Measurements from ENCODE around the gene HSPA9.

HSPA9 gene

DNA sequence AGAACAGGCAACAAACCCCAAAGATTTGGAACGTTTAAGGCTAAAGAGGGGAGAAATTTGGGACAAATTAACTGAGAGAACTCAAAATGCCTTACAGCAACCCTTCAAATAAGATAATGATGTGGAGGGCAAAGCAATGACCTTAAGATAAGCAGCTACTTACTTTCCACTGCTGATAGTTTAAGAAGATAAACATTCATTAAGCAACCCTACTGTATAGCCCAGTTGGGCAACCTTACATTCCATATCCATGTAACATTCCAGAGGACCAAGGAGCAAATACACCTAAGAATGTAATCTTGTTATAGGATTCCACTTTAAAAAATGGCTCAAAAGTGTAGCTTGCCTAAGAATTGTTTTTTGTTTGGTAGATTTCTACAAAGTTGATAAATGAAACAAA is 47.0 kb downstream of the HSPA9 start:
- no peak overlapping the region for H3K9ac ChIP-seq
- no peaks in the 10 kb centered on the region for H3K9me3 ChIP-seq (ENCODE audit: control insufficient read depth, low read length)
- no peak overlapping the region for H3K4me3 ChIP-seq (ENCODE audit: low read depth, low read length)
- H3K27me3 ChIP-seq (ENCODE audit: control insufficient read depth, insufficient read depth, low read length) = no peaks in the 10 kb centered on the region
- H3K79me2 ChIP-seq = peaks cover 59% of the 10 kb centered on the region
- H2AFZ ChIP-seq = no peak overlapping the region
- H3K27ac ChIP-seq = no peak overlapping the region
- H3K4me2 ChIP-seq (ENCODE audit: low read length) = peak overlapping the region; percentile 13
- H3K4me1 ChIP-seq = peaks cover 22% of the 10 kb centered on the region
- no peaks in the 10 kb centered on the region for H3K36me3 ChIP-seq (ENCODE audit: control insufficient read depth, insufficient read depth, low read length)
- TF ChIP-seq, protein P1, sequence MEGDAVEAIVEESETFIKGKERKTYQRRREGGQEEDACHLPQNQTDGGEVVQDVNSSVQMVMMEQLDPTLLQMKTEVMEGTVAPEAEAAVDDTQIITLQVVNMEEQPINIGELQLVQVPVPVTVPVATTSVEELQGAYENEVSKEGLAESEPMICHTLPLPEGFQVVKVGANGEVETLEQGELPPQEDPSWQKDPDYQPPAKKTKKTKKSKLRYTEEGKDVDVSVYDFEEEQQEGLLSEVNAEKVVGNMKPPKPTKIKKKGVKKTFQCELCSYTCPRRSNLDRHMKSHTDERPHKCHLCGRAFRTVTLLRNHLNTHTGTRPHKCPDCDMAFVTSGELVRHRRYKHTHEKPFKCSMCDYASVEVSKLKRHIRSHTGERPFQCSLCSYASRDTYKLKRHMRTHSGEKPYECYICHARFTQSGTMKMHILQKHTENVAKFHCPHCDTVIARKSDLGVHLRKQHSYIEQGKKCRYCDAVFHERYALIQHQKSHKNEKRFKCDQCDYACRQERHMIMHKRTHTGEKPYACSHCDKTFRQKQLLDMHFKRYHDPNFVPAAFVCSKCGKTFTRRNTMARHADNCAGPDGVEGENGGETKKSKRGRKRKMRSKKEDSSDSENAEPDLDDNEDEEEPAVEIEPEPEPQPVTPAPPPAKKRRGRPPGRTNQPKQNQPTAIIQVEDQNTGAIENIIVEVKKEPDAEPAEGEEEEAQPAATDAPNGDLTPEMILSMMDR (IDR thresholded peaks at IDR 0.05) = no peak

DNA sequence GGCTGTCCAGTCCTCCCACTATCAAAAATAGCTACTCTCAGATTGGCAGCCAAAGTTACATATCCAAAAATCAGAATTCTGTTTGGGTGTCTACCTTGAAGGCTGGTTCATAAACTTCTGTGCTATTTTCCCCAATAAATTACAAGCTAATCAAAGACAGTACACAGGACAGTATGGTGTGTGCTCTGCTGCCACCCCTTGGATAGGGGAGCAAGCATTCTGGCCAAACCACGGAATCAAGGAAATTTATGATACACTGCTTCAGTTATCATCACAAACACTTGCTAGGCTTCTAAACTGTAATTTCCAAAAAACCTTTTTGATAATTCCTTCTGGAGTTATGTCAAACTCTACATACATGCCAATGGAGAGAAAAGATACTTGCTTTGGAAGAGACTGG is 48.0 kb downstream of the HSPA9 start:
- Histone ChIP-seq H3K27me3 (ENCODE audit: control insufficient read depth, insufficient read depth, low read length) (no peaks in the 10 kb centered on the region), H3K79me2 (peaks cover 65% of the 10 kb centered on the region), H3K4me3 (ENCODE audit: low read depth, low read length) (no peak overlapping the region), H3K4me2 (ENCODE audit: low read length) (no peak overlapping the region), H3K36me3 (ENCODE audit: control insufficient read depth, insufficient read depth, low read length) (no peaks in the 10 kb centered on the region), H3K9ac (no peak overlapping the region), H3K9me3 (ENCODE audit: control insufficient read depth, low read length) (no peaks in the 10 kb centered on the region), H3K4me1 (peaks cover 22% of the 10 kb centered on the region), H3K27ac (no peak overlapping the region), H2AFZ (no peak overlapping the region)
- TF ChIP-seq, protein P1 (IDR thresholded peaks at IDR 0.05) = no peak

DNA sequence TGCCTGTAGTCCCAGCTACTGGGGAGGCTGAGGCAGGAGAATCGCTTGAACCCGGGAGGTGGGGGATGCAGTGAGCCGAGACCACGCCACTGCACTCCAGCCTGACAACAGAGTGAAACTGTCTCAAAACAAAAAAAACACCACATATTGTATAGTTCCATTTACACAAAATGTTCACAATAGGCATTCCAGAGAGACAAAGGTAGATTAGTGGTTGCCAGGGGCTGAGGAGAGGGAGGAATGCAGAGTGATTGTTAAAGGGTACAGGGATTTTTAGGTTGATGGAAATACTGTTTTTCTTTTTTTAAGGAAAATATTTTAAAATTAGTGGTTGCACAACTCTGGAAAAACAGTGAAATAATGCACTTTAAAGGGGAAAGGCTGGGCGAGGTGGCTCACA is 51.8 kb downstream of the HSPA9 start:
- H3K27ac ChIP-seq = no peak overlapping the region
- H3K27me3 ChIP-seq (ENCODE audit: control insufficient read depth, insufficient read depth, low read length) = no peaks in the 10 kb centered on the region
- no peaks in the 10 kb centered on the region for H3K36me3 ChIP-seq (ENCODE audit: control insufficient read depth, insufficient read depth, low read length)
- TF ChIP-seq, protein P1 (IDR thresholded peaks at IDR 0.05) = no peak
- H3K4me2 ChIP-seq (ENCODE audit: low read length) = no peak overlapping the region
- H3K79me2 ChIP-seq = peaks cover 76% of the 10 kb centered on the region
- no peaks in the 10 kb centered on the region for H3K9me3 ChIP-seq (ENCODE audit: control insufficient read depth, low read length)
- H3K9ac ChIP-seq = no peak overlapping the region
- no peak overlapping the region for H2AFZ ChIP-seq
- H3K4me1 ChIP-seq = peaks cover 5% of the 10 kb centered on the region
- no peak overlapping the region for H3K4me3 ChIP-seq (ENCODE audit: low read depth, low read length)

DNA sequence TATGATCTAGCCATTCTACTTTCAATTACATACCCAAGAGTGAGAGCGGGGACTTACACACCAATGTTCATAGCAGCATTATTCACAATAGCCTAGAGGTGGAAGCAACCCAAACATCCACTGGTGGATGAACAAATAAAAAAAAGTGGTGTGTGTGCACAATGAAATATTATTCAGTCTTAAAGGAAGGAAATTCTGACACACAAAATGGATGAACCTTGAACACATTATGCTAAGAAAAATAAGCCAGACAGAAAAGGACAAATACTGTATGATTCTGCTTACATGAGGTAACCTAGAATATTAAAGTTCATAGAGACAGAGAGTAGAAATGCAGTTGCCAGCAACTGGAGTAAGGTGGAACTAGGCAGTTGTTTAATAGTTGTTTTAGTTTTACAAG is 54.2 kb downstream of the HSPA9 start:
- Histone ChIP-seq H3K27ac (no peak overlapping the region), H3K4me2 (ENCODE audit: low read length) (no peak overlapping the region), H3K4me3 (ENCODE audit: low read depth, low read length) (no peak overlapping the region), H3K27me3 (ENCODE audit: control insufficient read depth, insufficient read depth, low read length) (no peaks in the 10 kb centered on the region), H3K79me2 (peaks cover 58% of the 10 kb centered on the region), H3K9me3 (ENCODE audit: control insufficient read depth, low read length) (no peaks in the 10 kb centered on the region), H3K9ac (no peak overlapping the region), H2AFZ (no peak overlapping the region), H3K36me3 (ENCODE audit: control insufficient read depth, insufficient read depth, low read length) (no peaks in the 10 kb centered on the region), H3K4me1 (no peaks in the 10 kb centered on the region)
- TF ChIP-seq, protein P1 (IDR thresholded peaks at IDR 0.05) = no peak

DNA sequence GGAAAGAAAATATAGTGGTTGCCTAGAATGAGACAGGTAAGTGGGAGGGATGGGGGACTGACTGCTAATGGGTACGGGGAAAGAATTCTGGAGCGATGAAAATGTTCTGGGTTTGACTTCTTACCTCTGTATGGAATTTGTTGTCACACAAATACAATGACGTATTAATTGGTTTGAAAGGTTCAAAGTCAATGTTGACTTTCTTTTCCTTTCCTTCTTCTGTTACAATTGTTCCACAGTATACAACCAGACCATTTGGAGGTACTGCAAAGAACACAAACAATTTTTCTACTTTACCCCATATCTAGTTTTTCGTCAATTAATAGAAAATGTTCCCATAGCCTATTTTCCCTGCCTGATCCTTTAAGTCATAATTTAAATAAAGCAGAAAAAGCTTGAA is 57.8 kb downstream of the HSPA9 start:
- Histone ChIP-seq H3K9ac (no peak overlapping the region), H3K4me1 (no peaks in the 10 kb centered on the region), H3K27me3 (ENCODE audit: control insufficient read depth, insufficient read depth, low read length) (no peaks in the 10 kb centered on the region), H3K4me2 (ENCODE audit: low read length) (no peak overlapping the region), H2AFZ (no peak overlapping the region), H3K79me2 (peaks cover 27% of the 10 kb centered on the region), H3K27ac (no peak overlapping the region), H3K9me3 (ENCODE audit: control insufficient read depth, low read length) (no peaks in the 10 kb centered on the region), H3K36me3 (ENCODE audit: control insufficient read depth, insufficient read depth, low read length) (no peaks in the 10 kb centered on the region), H3K4me3 (ENCODE audit: low read depth, low read length) (no peak overlapping the region)
- TF ChIP-seq, protein P1 (IDR thresholded peaks at IDR 0.05) = no peak

All from parathyroid adenoma (tissue), 2 donors.